SK-N-SH (cell line): ENCODE data around the gene HSPA4L.

Experiments used
- CTCF ChIP-seq: fragments of 200-600 bp; sonication (generic); IDR thresholded peaks from 2 replicates; pipeline ENCODE4 v1.6.1; 2017; ENCODE audit warnings: antibody characterized with exemption, mild to moderate bottlenecking, moderate library complexity
- FOXM1 ChIP-seq: IDR thresholded peaks from 2 replicates; pipeline ENCODE4 v1.4.0; 2012; ENCODE audit warnings: low read depth, mild to moderate bottlenecking
- POLR2AphosphoS5 ChIP-seq: IDR thresholded peaks from 2 replicates; pipeline ENCODE4 v1.6.1; 2012; ENCODE audit warnings: low read depth, low read length
- RCOR1 ChIP-seq: fragments of 150-350 bp; IDR thresholded peaks from 2 replicates; pipeline ENCODE4 v1.6.1; 2017; ENCODE audit warnings: antibody characterized with exemption, low read length
- USF2 ChIP-seq: fragments of 150-350 bp; IDR thresholded peaks from 2 replicates; pipeline ENCODE4 v1.6.1; 2017; ENCODE audit warnings: antibody characterized with exemption, low read length, low read depth, borderline replicate concordance
- TF ChIP-seq, protein P1 (sequence below): IDR thresholded peaks from 2 replicates; pipeline ENCODE4 v1.6.1; 2012; ENCODE audit warnings: mild to moderate bottlenecking, low read depth, low read length, moderate library complexity

- TF ChIP-seq RCOR1 (no peak), CTCF (no peak), POLR2AphosphoS5 (no peak), FOXM1 (no peak), USF2 (no peak)
- TF ChIP-seq, protein P1, sequence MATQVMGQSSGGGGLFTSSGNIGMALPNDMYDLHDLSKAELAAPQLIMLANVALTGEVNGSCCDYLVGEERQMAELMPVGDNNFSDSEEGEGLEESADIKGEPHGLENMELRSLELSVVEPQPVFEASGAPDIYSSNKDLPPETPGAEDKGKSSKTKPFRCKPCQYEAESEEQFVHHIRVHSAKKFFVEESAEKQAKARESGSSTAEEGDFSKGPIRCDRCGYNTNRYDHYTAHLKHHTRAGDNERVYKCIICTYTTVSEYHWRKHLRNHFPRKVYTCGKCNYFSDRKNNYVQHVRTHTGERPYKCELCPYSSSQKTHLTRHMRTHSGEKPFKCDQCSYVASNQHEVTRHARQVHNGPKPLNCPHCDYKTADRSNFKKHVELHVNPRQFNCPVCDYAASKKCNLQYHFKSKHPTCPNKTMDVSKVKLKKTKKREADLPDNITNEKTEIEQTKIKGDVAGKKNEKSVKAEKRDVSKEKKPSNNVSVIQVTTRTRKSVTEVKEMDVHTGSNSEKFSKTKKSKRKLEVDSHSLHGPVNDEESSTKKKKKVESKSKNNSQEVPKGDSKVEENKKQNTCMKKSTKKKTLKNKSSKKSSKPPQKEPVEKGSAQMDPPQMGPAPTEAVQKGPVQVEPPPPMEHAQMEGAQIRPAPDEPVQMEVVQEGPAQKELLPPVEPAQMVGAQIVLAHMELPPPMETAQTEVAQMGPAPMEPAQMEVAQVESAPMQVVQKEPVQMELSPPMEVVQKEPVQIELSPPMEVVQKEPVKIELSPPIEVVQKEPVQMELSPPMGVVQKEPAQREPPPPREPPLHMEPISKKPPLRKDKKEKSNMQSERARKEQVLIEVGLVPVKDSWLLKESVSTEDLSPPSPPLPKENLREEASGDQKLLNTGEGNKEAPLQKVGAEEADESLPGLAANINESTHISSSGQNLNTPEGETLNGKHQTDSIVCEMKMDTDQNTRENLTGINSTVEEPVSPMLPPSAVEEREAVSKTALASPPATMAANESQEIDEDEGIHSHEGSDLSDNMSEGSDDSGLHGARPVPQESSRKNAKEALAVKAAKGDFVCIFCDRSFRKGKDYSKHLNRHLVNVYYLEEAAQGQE, result no peak
Observed at GRCh38 chr4:127852661-127853060, 70.5 kb downstream of the HSPA4L start.
